ENCODE results near the gene PPM1A. TPM values are rescaled to one million over a fixed set of nuclear protein-coding genes. Genes with fewer than 3 reads are reported as not detected.

PPM1A gene
- total and polyA plus RNA-seq, 3 experiments from 2014 or later: 22.3 to 55.3 (median 54.6) TPM

DNA sequence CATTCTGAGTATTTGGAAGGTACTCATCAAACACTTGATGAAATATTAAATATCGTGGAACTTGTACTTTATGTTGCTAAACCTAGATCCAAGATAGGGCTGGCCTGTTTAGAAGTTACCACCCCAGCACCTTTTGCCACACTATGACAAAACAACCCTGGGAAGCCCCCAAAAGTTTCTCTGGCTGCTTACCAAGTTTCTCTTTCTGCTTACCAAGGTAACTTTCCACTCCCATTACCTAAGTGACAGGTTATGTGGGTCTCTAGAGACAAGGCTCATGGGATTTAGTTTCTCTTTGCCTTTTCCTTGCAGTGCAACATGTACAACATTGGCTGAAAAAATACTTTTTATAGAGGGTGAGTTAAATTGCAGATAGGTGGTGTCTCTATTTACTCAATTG lies 28.9 kb upstream of the PPM1A start:
- Histone ChIP-seq H3K27me3 (ENCODE audit: insufficient read depth, low read length, poor library complexity, severe bottlenecking) (no peaks in the 10 kb centered on the region), H3K36me3 (ENCODE audit: insufficient read depth, low read length) (no peaks in the 10 kb centered on the region), H3K9me3 (ENCODE audit: low read length) (no peaks in the 10 kb centered on the region), H3K27ac (ENCODE audit: low read depth, low read length) (no peak overlapping the region), H3K4me1 (ENCODE audit: insufficient read depth, low read length) (no peaks in the 10 kb centered on the region), H3K4me3 (ENCODE audit: low read length) (no peak overlapping the region)
- CTCF ChIA-PET: no interaction called here
- peaks cover 0 to 11% (median 2%) of the 10 kb centered on the region in 3 donors for H3K4me1 Mint-ChIP-seq
- no peak overlapping the region for H3K4me3 Mint-ChIP-seq
- DNase-seq: peak in 2 of 5 donors; percentile 21 to 37
- no peaks in the 10 kb centered on the region for H3K36me3 Mint-ChIP-seq
- no peaks in the 10 kb centered on the region for H3K9me3 Mint-ChIP-seq
- H3K27me3 Mint-ChIP-seq: peaks cover 0 to 4% of the 10 kb centered on the region in 2 donors
- POLR2A ChIA-PET: no interaction called here
- H3K27ac Mint-ChIP-seq: no peak overlapping the region

DNA sequence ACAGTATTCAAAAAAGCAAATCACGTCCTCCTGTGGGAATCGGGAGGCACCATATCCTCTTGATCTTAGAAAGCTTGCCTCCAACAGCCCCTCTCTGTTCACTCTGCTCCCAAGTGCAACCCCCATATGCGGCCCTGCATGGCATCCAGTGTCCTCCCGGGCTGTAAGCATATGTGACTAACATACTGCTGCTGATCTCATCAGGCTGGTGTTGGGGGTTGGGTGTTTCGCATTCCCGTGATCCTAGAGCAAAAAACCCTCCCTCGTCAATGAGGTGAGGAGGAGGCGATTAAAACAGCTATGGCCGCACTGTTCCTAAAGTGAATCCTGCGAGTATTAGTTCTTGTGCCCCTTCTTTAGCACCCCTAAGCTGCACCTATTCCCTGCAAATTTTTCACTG lies 28.1 kb upstream of the PPM1A start:
- peaks cover 0 to 11% (median 2%) of the 10 kb centered on the region in 3 donors for H3K4me1 Mint-ChIP-seq
- no peak overlapping the region for H3K4me3 ChIP-seq (ENCODE audit: low read length)
- H3K36me3 ChIP-seq (ENCODE audit: insufficient read depth, low read length): no peaks in the 10 kb centered on the region
- POLR2A ChIA-PET: interaction anchor here (0.5 kb wide), 1 partner anchor 254 kb away, joined by 3 read pairs; no protein-coding TSS in a partner anchor
- H3K27ac Mint-ChIP-seq: no peak overlapping the region
- DNase-seq: no peak
- H3K27ac ChIP-seq (ENCODE audit: low read depth, low read length): no peak overlapping the region
- H3K27me3 ChIP-seq (ENCODE audit: insufficient read depth, low read length, poor library complexity, severe bottlenecking): no peaks in the 10 kb centered on the region
- peaks cover 0 to 4% of the 10 kb centered on the region in 2 donors for H3K27me3 Mint-ChIP-seq
- H3K36me3 Mint-ChIP-seq: no peaks in the 10 kb centered on the region
- H3K4me3 Mint-ChIP-seq: no peak overlapping the region
- CTCF ChIA-PET: no interaction called here
- no peaks in the 10 kb centered on the region for H3K9me3 Mint-ChIP-seq
- H3K9me3 ChIP-seq (ENCODE audit: low read length): no peaks in the 10 kb centered on the region
- H3K4me1 ChIP-seq (ENCODE audit: insufficient read depth, low read length): no peaks in the 10 kb centered on the region

DNA sequence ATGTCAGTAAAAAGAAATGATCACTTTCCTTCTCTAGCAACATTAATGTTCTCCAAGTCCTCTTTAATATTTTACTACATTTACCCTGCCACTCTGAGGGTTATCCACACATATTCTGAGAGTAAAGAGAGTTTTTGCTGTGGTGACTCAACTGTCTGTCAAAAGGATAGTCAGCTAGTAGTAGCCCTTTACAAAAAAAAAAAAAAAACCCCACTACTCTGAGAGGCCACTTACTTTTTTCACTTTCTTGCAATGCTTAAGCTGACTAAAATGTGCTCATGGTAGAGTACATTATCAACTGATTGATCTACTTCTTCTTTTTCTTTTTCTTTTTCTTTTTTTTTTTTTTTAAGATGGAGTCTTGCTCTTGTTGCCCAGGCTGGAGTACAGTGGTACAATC lies 27.6 kb upstream of the PPM1A start:
- Mint-ChIP-seq H3K9me3 (no peaks in the 10 kb centered on the region), H3K36me3 (no peaks in the 10 kb centered on the region), H3K27ac (no peak overlapping the region), H3K4me1 (peaks cover 0 to 11% (median 2%) of the 10 kb centered on the region in 3 donors), H3K27me3 (peaks cover 0 to 4% of the 10 kb centered on the region in 2 donors), H3K4me3 (no peak overlapping the region)
- ChIA-PET POLR2A (interaction anchor here (0.5 to 0.7 kb wide), 2 partner anchors 254 to 1129 kb away, joined by 3 to 5 read pairs; no protein-coding TSS in a partner anchor), CTCF (no interaction called here)
- Histone ChIP-seq H3K4me3 (ENCODE audit: low read length) (no peak overlapping the region), H3K36me3 (ENCODE audit: insufficient read depth, low read length) (no peaks in the 10 kb centered on the region), H3K9me3 (ENCODE audit: low read length) (no peaks in the 10 kb centered on the region), H3K27ac (ENCODE audit: low read depth, low read length) (no peak overlapping the region), H3K4me1 (ENCODE audit: insufficient read depth, low read length) (no peaks in the 10 kb centered on the region), H3K27me3 (ENCODE audit: insufficient read depth, low read length, poor library complexity, severe bottlenecking) (no peaks in the 10 kb centered on the region)
- DNase-seq: no peak

DNA sequence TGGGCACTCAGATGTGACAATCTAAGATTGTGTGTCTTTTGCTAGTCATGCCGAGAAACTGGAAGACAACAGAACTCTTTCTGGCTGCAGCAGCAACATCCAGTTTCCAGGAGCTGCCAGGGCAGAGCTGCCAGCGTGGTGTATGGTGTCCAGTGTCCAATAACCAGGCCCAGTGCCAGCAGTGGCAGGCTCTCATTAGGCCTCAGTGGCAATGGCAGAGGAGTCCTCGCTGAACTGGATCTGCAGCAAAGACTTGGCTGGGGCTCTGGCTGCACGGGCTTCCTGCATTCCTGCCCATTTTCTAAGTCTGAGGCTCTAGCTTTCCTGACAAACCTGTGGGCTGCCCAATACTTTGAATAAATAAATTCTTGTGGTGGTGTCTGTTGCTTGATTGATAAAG lies 26.2 kb upstream of the PPM1A start:
- no peak overlapping the region for H3K27ac ChIP-seq (ENCODE audit: low read depth, low read length)
- ChIA-PET POLR2A (no interaction called here), CTCF (no interaction called here)
- Mint-ChIP-seq H3K4me3 (no peak overlapping the region), H3K4me1 (peaks cover 0 to 11% (median 2%) of the 10 kb centered on the region in 3 donors), H3K27ac (no peak overlapping the region), H3K27me3 (peaks cover 0 to 4% of the 10 kb centered on the region in 2 donors), H3K36me3 (no peaks in the 10 kb centered on the region), H3K9me3 (no peaks in the 10 kb centered on the region)
- no peak overlapping the region for H3K4me3 ChIP-seq (ENCODE audit: low read length)
- no peak for DNase-seq
- no peaks in the 10 kb centered on the region for H3K27me3 ChIP-seq (ENCODE audit: insufficient read depth, low read length, poor library complexity, severe bottlenecking)
- H3K36me3 ChIP-seq (ENCODE audit: insufficient read depth, low read length): no peaks in the 10 kb centered on the region
- no peaks in the 10 kb centered on the region for H3K9me3 ChIP-seq (ENCODE audit: low read length)
- no peaks in the 10 kb centered on the region for H3K4me1 ChIP-seq (ENCODE audit: insufficient read depth, low read length)

DNA sequence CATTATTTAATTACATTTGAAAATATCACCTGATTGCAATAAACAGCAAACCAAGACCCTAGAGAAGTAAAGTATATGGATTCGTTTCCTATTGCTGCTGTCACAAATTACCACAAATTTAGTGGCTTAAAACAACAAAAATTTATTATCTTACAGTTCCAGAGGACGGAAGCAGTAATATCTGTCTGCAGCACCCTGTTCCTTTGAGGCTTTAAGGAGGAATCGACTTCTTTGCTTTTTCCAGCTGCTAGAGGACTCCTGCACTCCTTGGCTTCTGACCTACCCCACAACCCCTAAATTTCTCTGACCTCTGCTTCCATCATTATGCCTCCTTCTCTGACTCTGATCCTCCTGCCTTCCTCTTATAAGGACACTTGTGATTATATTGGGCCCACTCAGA lies 23.8 kb upstream of the PPM1A start:
- POLR2A ChIA-PET: no interaction called here
- Mint-ChIP-seq H3K4me1 (peaks cover 0 to 6% (median under 1%) of the 10 kb centered on the region in 3 donors), H3K27me3 (peaks cover 0 to 4% of the 10 kb centered on the region in 2 donors), H3K9me3 (no peaks in the 10 kb centered on the region), H3K27ac (no peak overlapping the region), H3K36me3 (no peaks in the 10 kb centered on the region), H3K4me3 (no peak overlapping the region)
- H3K36me3 ChIP-seq (ENCODE audit: insufficient read depth, low read length): no peaks in the 10 kb centered on the region
- no peak for DNase-seq
- H3K4me1 ChIP-seq (ENCODE audit: insufficient read depth, low read length): no peaks in the 10 kb centered on the region
- H3K27ac ChIP-seq (ENCODE audit: low read depth, low read length): no peak overlapping the region
- H3K9me3 ChIP-seq (ENCODE audit: low read length): no peaks in the 10 kb centered on the region
- H3K27me3 ChIP-seq (ENCODE audit: insufficient read depth, low read length, poor library complexity, severe bottlenecking): no peaks in the 10 kb centered on the region
- CTCF ChIA-PET: interaction anchor here (0.7 to 1.4 kb wide), 3 partner anchors 10 to 106 kb away, joined by 3 read pairs; partner anchors contain the start of gene PPM1A
- no peak overlapping the region for H3K4me3 ChIP-seq (ENCODE audit: low read length)

DNA sequence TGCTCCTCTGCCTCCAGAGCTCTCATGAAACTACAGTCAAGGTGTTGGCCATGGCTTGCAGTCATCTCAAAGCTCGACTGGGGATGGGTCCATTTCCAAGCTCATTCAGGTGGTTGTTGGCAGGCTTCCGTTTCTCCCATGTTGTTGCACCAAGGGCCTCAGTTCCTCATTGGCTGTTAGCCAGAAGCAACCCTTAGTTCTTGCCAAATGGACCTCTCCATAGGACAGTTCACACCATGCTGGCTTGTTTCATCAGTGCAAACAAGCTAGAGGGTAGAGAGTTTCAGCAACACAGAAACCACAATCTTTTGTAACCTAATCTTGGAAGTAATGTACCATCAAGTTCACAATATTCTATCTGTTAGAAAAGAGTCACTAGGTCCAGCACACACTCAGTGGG lies 22.7 kb upstream of the PPM1A start:
- H3K4me3 Mint-ChIP-seq: no peak overlapping the region
- no peak for DNase-seq
- Histone ChIP-seq H3K4me1 (ENCODE audit: insufficient read depth, low read length) (no peaks in the 10 kb centered on the region), H3K4me3 (ENCODE audit: low read length) (no peak overlapping the region), H3K9me3 (ENCODE audit: low read length) (no peaks in the 10 kb centered on the region), H3K27me3 (ENCODE audit: insufficient read depth, low read length, poor library complexity, severe bottlenecking) (no peaks in the 10 kb centered on the region), H3K36me3 (ENCODE audit: insufficient read depth, low read length) (no peaks in the 10 kb centered on the region), H3K27ac (ENCODE audit: low read depth, low read length) (no peak overlapping the region)
- H3K36me3 Mint-ChIP-seq: peaks cover 0 to 9% (median 0%) of the 10 kb centered on the region in 3 donors
- POLR2A ChIA-PET: no interaction called here
- no peaks in the 10 kb centered on the region for H3K4me1 Mint-ChIP-seq
- CTCF ChIA-PET: no interaction called here
- H3K27ac Mint-ChIP-seq: no peak overlapping the region
- peaks cover 0 to 3% (median under 1%) of the 10 kb centered on the region in 5 donors for H3K9me3 Mint-ChIP-seq
- H3K27me3 Mint-ChIP-seq: peaks cover 0 to 3% of the 10 kb centered on the region in 2 donors

DNA sequence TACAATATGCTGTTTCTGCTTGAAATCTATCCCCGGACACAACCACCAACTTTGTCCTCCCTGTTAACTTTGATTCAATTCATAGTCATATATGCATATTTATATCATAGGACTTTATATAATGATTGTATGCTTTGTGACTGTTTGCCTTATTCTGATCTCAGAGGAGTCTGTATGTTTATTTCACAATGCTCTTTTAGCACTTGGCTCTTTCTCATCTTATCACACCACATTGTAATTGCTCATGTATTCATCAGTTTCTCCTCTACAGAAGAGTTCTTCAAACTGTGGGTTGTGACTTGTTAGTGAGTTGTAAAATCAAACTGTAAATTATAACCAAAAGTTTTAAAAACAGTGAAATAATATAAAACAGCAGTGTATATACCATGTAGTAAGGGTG lies 21.7 kb upstream of the PPM1A start:
- Histone ChIP-seq H3K9me3 (ENCODE audit: low read length) (no peaks in the 10 kb centered on the region), H3K4me1 (ENCODE audit: insufficient read depth, low read length) (no peaks in the 10 kb centered on the region), H3K27ac (ENCODE audit: low read depth, low read length) (no peak overlapping the region), H3K27me3 (ENCODE audit: insufficient read depth, low read length, poor library complexity, severe bottlenecking) (no peaks in the 10 kb centered on the region), H3K4me3 (ENCODE audit: low read length) (no peak overlapping the region), H3K36me3 (ENCODE audit: insufficient read depth, low read length) (no peaks in the 10 kb centered on the region)
- ChIA-PET CTCF (no interaction called here), POLR2A (no interaction called here)
- H3K27me3 Mint-ChIP-seq: peaks cover 0 to 3% of the 10 kb centered on the region in 2 donors
- H3K4me3 Mint-ChIP-seq: no peak overlapping the region
- peaks cover 5 to 13% (median 7%) of the 10 kb centered on the region in 5 donors for H3K9me3 Mint-ChIP-seq
- no peaks in the 10 kb centered on the region for H3K4me1 Mint-ChIP-seq
- H3K27ac Mint-ChIP-seq: no peak overlapping the region
- no peak for DNase-seq
- peaks cover 0 to 16% (median 0%) of the 10 kb centered on the region in 3 donors for H3K36me3 Mint-ChIP-seq

DNA sequence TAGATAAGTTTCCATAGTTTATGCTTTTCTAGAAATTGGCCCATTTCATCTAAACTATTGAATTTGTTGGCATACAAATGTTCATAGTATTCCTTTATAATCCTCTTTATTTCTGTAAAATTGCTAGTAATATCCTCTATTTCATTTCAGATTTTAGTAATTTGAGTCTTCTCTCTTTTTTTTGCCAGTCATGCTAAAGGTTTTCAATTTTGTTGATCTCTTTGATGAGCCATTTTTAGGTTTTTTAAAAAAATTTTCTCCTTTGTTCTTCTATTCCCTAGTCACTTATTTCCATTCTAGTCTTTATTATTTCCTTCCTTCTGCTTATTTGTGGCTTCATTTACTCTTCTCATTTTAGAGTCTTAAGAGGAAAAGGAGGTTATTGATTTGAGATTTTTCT lies 19.4 kb upstream of the PPM1A start:
- H3K36me3 ChIP-seq (ENCODE audit: insufficient read depth, low read length): no peaks in the 10 kb centered on the region
- no peak overlapping the region for H3K4me3 Mint-ChIP-seq
- CTCF ChIA-PET: no interaction called here
- H3K27ac ChIP-seq (ENCODE audit: low read depth, low read length): no peak overlapping the region
- no peak overlapping the region for H3K27ac Mint-ChIP-seq
- no peaks in the 10 kb centered on the region for H3K9me3 ChIP-seq (ENCODE audit: low read length)
- no peak overlapping the region for H3K4me3 ChIP-seq (ENCODE audit: low read length)
- H3K27me3 ChIP-seq (ENCODE audit: insufficient read depth, low read length, poor library complexity, severe bottlenecking): no peaks in the 10 kb centered on the region
- H3K36me3 Mint-ChIP-seq: peaks cover 0 to 24% (median 0%) of the 10 kb centered on the region in 3 donors
- H3K4me1 ChIP-seq (ENCODE audit: insufficient read depth, low read length): no peaks in the 10 kb centered on the region
- peaks cover 12 to 22% (median 16%) of the 10 kb centered on the region in 5 donors for H3K9me3 Mint-ChIP-seq
- POLR2A ChIA-PET: no interaction called here
- H3K27me3 Mint-ChIP-seq: peaks cover 0 to 3% of the 10 kb centered on the region in 2 donors
- no peaks in the 10 kb centered on the region for H3K4me1 Mint-ChIP-seq
- DNase-seq: no peak

All from CD8-positive, alpha-beta memory T cell (primary cell).